PC-3 (cell line): ENCODE data around the gene ASXL1. TPM values are rescaled to one million over a fixed set of nuclear protein-coding genes. Genes with fewer than 3 reads are reported as not detected.

ENCODE experiments used
- ATAC-seq: fragments of 200-7000 bp; cut with Tn5 transposase; 2 replicates; pipeline ENCODE4 v1.9.1; 2020; ENCODE audit warnings: mild to moderate bottlenecking, moderate library complexity
- BruUV-seq: library from RNA; stranded (reverse); fragments of 400-500 nt; replicated peaks from 2 replicates; lab custom pipeline; 2021; lab: Mats Ljungman, UMichigan
- CTCF ChIA-PET: fragments of 300-600 bp; sonication (Branson Sonifier 250); formaldehyde crosslinking; loops from one replicate; lab custom pipeline; 2022; ENCODE audit warnings: antibody characterized with exemption; lab: Charles Lee
- POLR2A ChIA-PET: fragments of 300-600 bp; sonication (Branson Sonifier 250); formaldehyde crosslinking; loops from one replicate; lab custom pipeline; 2022; ENCODE audit warnings: antibody characterized with exemption; ENCODE audit not compliant: unreplicated experiment; lab: Charles Lee
- DNase-seq: peaks from one replicate; pipeline ENCODE4 v3.0.0-alpha.2; 2015
- H2AFZ ChIP-seq: fragments of 300-600 bp; sonication (generic); 2 replicates; pipeline ENCODE4 v1.6.0; 2016; ENCODE audit warnings: antibody characterized with exemption, low read length
- H3F3A ChIP-seq: fragments of 300-600 bp; sonication (generic); one replicate; pipeline ENCODE4 v1.6.0; 2017; ENCODE audit warnings: antibody characterized with exemption, low read length, control low read depth, mild to moderate bottlenecking; ENCODE audit not compliant: unreplicated experiment
- H3K27ac ChIP-seq: fragments of 300-600 bp; sonication (generic); 2 replicates; pipeline ENCODE4 v1.5.1; 2016; ENCODE audit warnings: mild to moderate bottlenecking, low read length
- H3K27me3 ChIP-seq: fragments of 300-600 bp; sonication (generic); 2 replicates; pipeline ENCODE4 v1.6.1; 2016; ENCODE audit warnings: low read length, mixed read lengths
- H3K36me3 ChIP-seq: fragments of 300-600 bp; sonication (generic); 2 replicates; pipeline ENCODE4 v1.6.1; 2016; ENCODE audit warnings: low read depth, mixed run types, low read length, mixed read lengths
- H3K4me1 ChIP-seq: fragments of 300-600 bp; sonication (generic); 2 replicates; pipeline ENCODE4 v1.5.1; 2016; ENCODE audit warnings: low read length; ENCODE audit not compliant: insufficient read depth
- H3K4me2 ChIP-seq: fragments of 300-600 bp; sonication (generic); 2 replicates; pipeline ENCODE4 v1.6.0; 2016; ENCODE audit warnings: low read length
- H3K4me3 ChIP-seq: fragments of 300-600 bp; sonication (generic); 2 replicates; pipeline ENCODE4 v1.5.1; 2016; ENCODE audit warnings: mild to moderate bottlenecking, low read length, mixed read lengths
- H3K79me2 ChIP-seq: fragments of 300-600 bp; sonication (generic); 2 replicates; pipeline ENCODE4 v1.6.1; 2017; ENCODE audit warnings: low read length, mixed read lengths
- H3K9ac ChIP-seq: fragments of 300-600 bp; sonication (generic); 2 replicates; pipeline ENCODE4 v1.6.0; 2016; ENCODE audit warnings: mild to moderate bottlenecking, low read length
- H3K9me2 ChIP-seq: fragments of 300-600 bp; sonication (generic); replicated peaks from 2 replicates; pipeline ENCODE4 v1.6.1; 2016; ENCODE audit warnings: mixed run types, low read length, mixed read lengths
- H3K9me3 ChIP-seq: fragments of 300-600 bp; sonication (generic); 2 replicates; pipeline ENCODE4 v1.6.1; 2016; ENCODE audit warnings: low read length, mixed read lengths
- H4K20me1 ChIP-seq: fragments of 300-600 bp; sonication (generic); 2 replicates; pipeline ENCODE4 v1.6.1; 2016; ENCODE audit warnings: low read length, mixed read lengths
- EZH2 ChIP-seq: fragments of 300-600 bp; sonication (generic); IDR thresholded peaks from one replicate; pipeline ENCODE4 v1.6.1; 2017; ENCODE audit warnings: antibody characterized with exemption, mild to moderate bottlenecking, low read length; ENCODE audit not compliant: unreplicated experiment
- EZH2phosphoT487 ChIP-seq: fragments of 300-600 bp; sonication (generic); IDR thresholded peaks from 2 replicates; pipeline ENCODE4 v1.6.1; 2018; ENCODE audit warnings: mild to moderate bottlenecking, antibody characterized with exemption, low read length, borderline replicate concordance
- intact Hi-C: fragments of 100-400 bp; cut with micrococcal nuclease; formaldehyde crosslinking; loops from 2 replicates; pipeline ENCODE4 v1.9.0; 2023
- total RNA-seq: library from RNA; depleted of rRNA; stranded (reverse); fragments of >200 nt; gene quantifications from 2 replicates; pipeline ENCODE4 v1.2.3, GENCODE V29; 2014
- TF ChIP-seq, protein P1 (sequence below): fragments of 300-600 bp; sonication (generic); conservative IDR thresholded peaks from 2 replicates; pipeline ENCODE4 v1.5.1; 2017; ENCODE audit warnings: antibody characterized with exemption, low read depth, mild to moderate bottlenecking, low read length

The ASXL1 gene
- total RNA-seq, 1 experiment from 2014 or later = 42.8 TPM

DNA sequence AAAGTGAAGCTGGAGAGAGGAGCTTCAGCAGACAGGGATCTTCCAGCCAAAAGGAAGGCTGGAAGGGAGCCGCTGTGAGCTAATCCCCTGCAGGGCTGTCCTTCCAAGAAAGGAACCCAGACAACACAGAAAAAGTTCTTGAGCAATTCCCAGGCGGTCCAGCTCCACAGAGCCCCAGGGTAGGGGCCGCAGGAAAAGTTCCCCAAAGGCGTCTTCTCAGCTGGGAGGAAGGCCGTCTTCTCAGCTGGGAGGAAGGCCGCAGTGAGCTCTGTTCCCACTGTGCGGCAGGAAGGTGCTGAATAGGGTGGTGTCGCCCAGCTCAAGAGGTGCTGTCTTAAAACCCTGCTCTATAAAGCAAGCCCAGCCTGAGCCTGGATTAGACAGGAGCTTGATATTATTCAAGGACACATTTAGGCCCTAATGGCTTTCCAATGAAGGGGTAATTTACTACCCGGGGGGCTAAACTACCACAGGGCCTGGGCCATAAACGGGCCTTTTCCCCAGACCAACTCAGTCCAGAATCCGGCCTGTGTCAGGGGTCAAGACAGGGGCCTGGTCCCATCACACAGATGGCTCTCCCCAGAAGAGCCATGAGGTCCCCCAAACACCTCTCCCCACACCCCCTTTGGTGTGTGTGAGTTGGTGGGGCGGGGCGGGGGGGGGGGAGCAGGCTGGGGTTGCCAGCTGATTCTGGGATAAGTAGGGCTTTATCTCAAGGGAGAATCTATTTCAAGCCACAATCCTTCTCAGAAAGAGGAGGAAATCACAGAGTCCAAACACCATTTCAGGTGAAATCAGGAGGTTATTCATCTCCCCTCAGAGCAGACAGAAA lies 123.4 kb downstream of the ASXL1 start:
- TF ChIP-seq EZH2 (no peak), EZH2phosphoT487 (no peak)
- TF ChIP-seq, protein P1, sequence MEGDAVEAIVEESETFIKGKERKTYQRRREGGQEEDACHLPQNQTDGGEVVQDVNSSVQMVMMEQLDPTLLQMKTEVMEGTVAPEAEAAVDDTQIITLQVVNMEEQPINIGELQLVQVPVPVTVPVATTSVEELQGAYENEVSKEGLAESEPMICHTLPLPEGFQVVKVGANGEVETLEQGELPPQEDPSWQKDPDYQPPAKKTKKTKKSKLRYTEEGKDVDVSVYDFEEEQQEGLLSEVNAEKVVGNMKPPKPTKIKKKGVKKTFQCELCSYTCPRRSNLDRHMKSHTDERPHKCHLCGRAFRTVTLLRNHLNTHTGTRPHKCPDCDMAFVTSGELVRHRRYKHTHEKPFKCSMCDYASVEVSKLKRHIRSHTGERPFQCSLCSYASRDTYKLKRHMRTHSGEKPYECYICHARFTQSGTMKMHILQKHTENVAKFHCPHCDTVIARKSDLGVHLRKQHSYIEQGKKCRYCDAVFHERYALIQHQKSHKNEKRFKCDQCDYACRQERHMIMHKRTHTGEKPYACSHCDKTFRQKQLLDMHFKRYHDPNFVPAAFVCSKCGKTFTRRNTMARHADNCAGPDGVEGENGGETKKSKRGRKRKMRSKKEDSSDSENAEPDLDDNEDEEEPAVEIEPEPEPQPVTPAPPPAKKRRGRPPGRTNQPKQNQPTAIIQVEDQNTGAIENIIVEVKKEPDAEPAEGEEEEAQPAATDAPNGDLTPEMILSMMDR = no peak
- no peak overlapping the region for H3K9ac ChIP-seq
- H2AFZ ChIP-seq = peak overlapping the region; percentile 91; the same call in 1 of the 2 replicates
- H3K4me2 ChIP-seq = peak overlapping the region; percentile 98
- ChIA-PET POLR2A (no interaction called here), CTCF (no interaction called here)
- peaks cover 31% of the 10 kb centered on the region for H3K79me2 ChIP-seq
- no peaks in the 10 kb centered on the region for H3K9me3 ChIP-seq
- no peak for ATAC-seq
- peaks cover 11% of the 10 kb centered on the region for H3K4me1 ChIP-seq
- peak overlapping the region; percentile 82; the same call in 1 of the 2 replicates for H3K4me3 ChIP-seq
- no peak for DNase-seq
- H3K27me3 ChIP-seq = no peaks in the 10 kb centered on the region
- H4K20me1 ChIP-seq = no peaks in the 10 kb centered on the region
- no peaks in the 10 kb centered on the region for H3F3A ChIP-seq
- BruUV-seq = no TSS peak
- intact Hi-C loops = no loop called here
- H3K9me2 ChIP-seq = no peaks in the 10 kb centered on the region
- H3K36me3 ChIP-seq = no peaks in the 10 kb centered on the region
- no peak overlapping the region for H3K27ac ChIP-seq

DNA sequence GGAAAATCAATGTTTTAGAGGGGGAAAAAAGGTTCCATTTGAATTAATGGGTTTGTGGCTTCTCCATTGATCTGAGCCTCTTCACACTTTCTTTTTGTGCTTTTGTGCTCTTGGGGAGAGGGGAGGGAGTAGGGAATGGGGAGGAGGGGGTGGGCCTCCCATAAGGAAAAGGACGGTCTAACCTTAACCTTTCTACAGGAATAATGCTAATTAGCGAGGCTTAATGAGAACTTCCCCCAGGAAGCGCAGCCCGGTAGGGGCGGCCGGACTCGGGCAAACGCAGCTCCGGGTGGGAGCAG lies 124.0 kb downstream of the ASXL1 start:
- H3K9ac ChIP-seq = peak overlapping the region; percentile 40; the same call in 1 of the 2 replicates
- DNase-seq (no peak), ATAC-seq (no peak)
- H3K9me2 ChIP-seq = no peaks in the 10 kb centered on the region
- TF ChIP-seq, protein P1 = no peak
- TF ChIP-seq EZH2phosphoT487 (no peak), EZH2 (no peak)
- peak overlapping the region; percentile 98 for H3K4me2 ChIP-seq
- no peak overlapping the region for H3K27ac ChIP-seq
- H3F3A ChIP-seq = no peaks in the 10 kb centered on the region
- peak overlapping the region; percentile 91; the same call in 1 of the 2 replicates for H2AFZ ChIP-seq
- H3K79me2 ChIP-seq = peaks cover 25% of the 10 kb centered on the region
- H3K4me3 ChIP-seq = peak overlapping the region; percentile 82
- H3K4me1 ChIP-seq = peaks cover 11% of the 10 kb centered on the region
- H4K20me1 ChIP-seq = no peaks in the 10 kb centered on the region
- no peaks in the 10 kb centered on the region for H3K27me3 ChIP-seq
- H3K9me3 ChIP-seq = no peaks in the 10 kb centered on the region
- ChIA-PET CTCF (no interaction called here), POLR2A (no interaction called here)
- no TSS peak for BruUV-seq
- no peaks in the 10 kb centered on the region for H3K36me3 ChIP-seq
- intact Hi-C loops = no loop called here
